Lower lobe of right lung (tissue), 2 donors: Measurements from ENCODE around the gene LRPAP1. TPM values are rescaled to one million over a fixed set of nuclear protein-coding genes. Genes with fewer than 3 reads are reported as not detected.
"Not testable (repeated sequence)": the region's sequence is repeated elsewhere in the genome, so short reads cannot be mapped to it uniquely, and the experiment has no call there.

Source experiments
- ATAC-seq, 2 donors: fragments of 200-7000 bp; cut with Tn5 transposase; one replicate each; pipeline ENCODE4 v1.9.1; 2020 to 2022; ENCODE audit warnings: mild to moderate bottlenecking in 2 of 2, moderate library complexity in 2 of 2
- DNase-seq: peaks from one replicate; pipeline ENCODE4 v3.0.0-alpha.2; 2020
- H3K27ac ChIP-seq: fragments of 200-600 bp; one replicate; pipeline ENCODE4 v1.8.0; 2022
- H3K27me3 ChIP-seq: fragments of 200-600 bp; one replicate; pipeline ENCODE4 v1.8.0; 2022; ENCODE audit warnings: low read depth
- H3K36me3 ChIP-seq: fragments of 200-600 bp; one replicate; pipeline ENCODE4 v1.8.0; 2022; ENCODE audit warnings: mild to moderate bottlenecking
- H3K4me1 ChIP-seq: fragments of 200-600 bp; one replicate; pipeline ENCODE4 v1.8.0; 2022
- H3K4me3 ChIP-seq: fragments of 200-600 bp; one replicate; pipeline ENCODE4 v1.8.0; 2022; ENCODE audit warnings: mild to moderate bottlenecking
- H3K9me3 ChIP-seq: fragments of 200-600 bp; one replicate; pipeline ENCODE4 v1.8.0; 2022
- CTCF ChIP-seq: fragments of 200-600 bp; IDR thresholded peaks from one replicate; pipeline ENCODE4 v1.8.0; 2022; ENCODE audit warnings: antibody characterized with exemption, mild to moderate bottlenecking
- intact Hi-C: fragments of 100-400 bp; cut with DNase I; formaldehyde crosslinking; loops from one replicate; pipeline ENCODE4 v1.11.0; 2022
- total RNA-seq: library from RNA; stranded (reverse); fragmentation: NEBNext Ultra II Directional; extraction: Animal tissue kit (Norgen Biotek cat#: 25700); gene quantifications from one replicate; pipeline ENCODE4 v1.2.1, GENCODE V29; 2021
- donor health status: DM: no; HTN: yes; CAD: no; lungs with severe emphysema.

LRPAP1 gene
- total RNA-seq, 1 donor from 2014 or later: 224 TPM

- TF ChIP-seq CTCF: no peak
- H3K9me3 ChIP-seq: peaks cover 15% of the 10 kb centered on the region
- peaks cover 4% of the 10 kb centered on the region for H3K4me1 ChIP-seq
- H3K27ac ChIP-seq: no peak overlapping the region
- DNase-seq: no peak
- intact Hi-C loops: no loop called here
- H3K27me3 ChIP-seq: peaks cover 10% of the 10 kb centered on the region
- H3K36me3 ChIP-seq: no peaks in the 10 kb centered on the region
- no peak overlapping the region for H3K4me3 ChIP-seq
- no peak for ATAC-seq
These were observed 73.9 kb downstream of the LRPAP1 start for GRCh38 chr4:3458371-3458770.

GRCh38 chr4:3455596-3455995 is 76.6 kb downstream of the LRPAP1 start:
- DNase-seq, intact Hi-C loops, H3K36me3 ChIP-seq, ATAC-seq, H3K4me1 ChIP-seq, H3K4me3 ChIP-seq, H3K27me3 ChIP-seq, H3K27ac ChIP-seq: not testable (repeated sequence)
- H3K9me3 ChIP-seq: peaks cover 15% of the 10 kb centered on the region

Other genes starting within 250 kb of the LRPAP1 start
- gene RGS12, start 239.4 kb downstream of the LRPAP1 start, total RNA-seq: 59.5 TPM
- gene HGFAC, start 90.5 kb downstream of the LRPAP1 start, total RNA-seq: 1.0 TPM
- gene DOK7, start 69.1 kb downstream of the LRPAP1 start, total RNA-seq: 4.0 TPM
- gene ADRA2C, start 234.0 kb upstream of the LRPAP1 start, total RNA-seq: 2.5 TPM